GM12891 (cell line): Measurements from ENCODE around the gene CCKAR.

Experiments used
- DNase-seq: peaks from one replicate; pipeline ENCODE4 v3.0.0; 2011; ENCODE audit warnings: low spot score; ENCODE audit not compliant: insufficient read length
- FAIRE-seq: peaks from 2 replicates; lab custom pipeline; 2011; peaks lifted over from hg19 to GRCh38; lab: Jason Lieb, UNC
- PAX5 ChIP-seq: IDR thresholded peaks from 2 replicates; pipeline ENCODE4 v1.6.1; 2011; ENCODE audit warnings: low read length, moderate library complexity, mild to moderate bottlenecking; ENCODE audit not compliant: insufficient read depth, severe bottlenecking
- POLR2A ChIP-seq: IDR thresholded peaks from 2 replicates; pipeline ENCODE4 v1.6.1; 2011; ENCODE audit warnings: low read depth, low read length, control low read depth
- POLR2AphosphoS5 ChIP-seq: IDR thresholded peaks from 2 replicates; pipeline ENCODE4 v1.6.1; 2011; ENCODE audit warnings: low read depth, low read length, control low read depth
- POU2F2 ChIP-seq: IDR thresholded peaks from 2 replicates; pipeline ENCODE4 v1.6.1; 2011; ENCODE audit warnings: low read depth, mild to moderate bottlenecking, control low read depth, low read length, moderate library complexity
- SPI1 ChIP-seq: IDR thresholded peaks from 2 replicates; pipeline ENCODE4 v1.6.1; 2011; ENCODE audit warnings: low read depth, low read length, control low read depth
- TAF1 ChIP-seq: IDR thresholded peaks from 2 replicates; pipeline ENCODE4 v1.6.1; 2011; ENCODE audit warnings: low read depth, low read length, control low read depth

Gene CCKAR

DNA sequence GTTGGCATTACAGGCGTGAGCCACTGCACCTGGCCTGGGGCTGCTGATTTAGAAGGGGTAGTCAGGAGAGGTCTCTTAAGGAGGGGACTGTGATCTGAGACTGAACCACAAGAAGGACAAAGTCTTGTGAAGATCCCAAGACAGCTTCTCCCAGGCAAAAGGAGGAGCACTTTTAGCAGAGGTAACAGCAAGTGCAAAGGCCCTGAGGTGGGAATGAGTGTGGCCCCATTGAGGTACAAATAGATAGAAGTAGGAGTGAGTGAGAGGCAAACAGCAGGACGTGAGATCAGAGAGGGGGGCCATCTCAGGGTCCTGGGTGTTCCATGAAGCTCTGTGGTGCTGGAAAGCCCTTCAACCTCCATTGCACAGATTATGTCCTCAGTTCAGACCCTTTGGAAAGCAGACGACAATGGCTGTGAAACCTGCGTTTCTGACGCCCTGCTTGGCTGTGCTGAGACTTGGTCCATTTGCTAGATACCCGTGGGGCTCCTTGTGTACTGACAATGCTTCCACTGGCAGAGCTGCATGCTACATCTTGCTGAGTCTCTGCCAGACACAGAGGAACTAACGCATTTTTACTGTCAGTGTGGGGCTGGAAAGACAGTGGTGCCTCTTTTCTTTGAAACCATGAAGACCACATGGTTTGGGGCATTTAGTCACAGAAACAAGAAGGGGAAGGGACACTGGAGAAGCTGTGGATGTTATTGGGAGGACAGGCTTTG, 1.3 kb upstream of the CCKAR start:
- FAIRE-seq (no peak), DNase-seq (no peak)
- TF ChIP-seq SPI1, result no peak
- no peak for TF ChIP-seq POLR2AphosphoS5
- no peak for TF ChIP-seq PAX5
- no peak for TF ChIP-seq POU2F2
- no peak for TF ChIP-seq TAF1

DNA sequence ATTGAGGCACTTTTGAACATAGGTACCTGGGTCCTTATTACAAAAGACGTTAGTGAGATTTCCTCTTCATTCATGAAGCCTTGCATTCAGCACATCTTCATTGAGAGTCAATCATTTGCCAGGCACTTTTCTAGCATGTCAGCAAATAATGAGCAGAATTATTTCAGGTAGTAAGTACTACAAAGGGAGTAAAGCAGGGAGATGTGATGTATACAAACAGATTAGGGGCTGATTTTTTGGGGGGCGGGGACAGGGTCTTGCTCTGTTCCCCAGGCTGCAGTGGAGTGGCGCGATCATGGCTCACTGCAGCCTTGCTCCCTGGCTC, 638 bp upstream of the CCKAR start:
- DNase-seq (no peak), FAIRE-seq (no peak)
- TF ChIP-seq SPI1 (no peak), POLR2AphosphoS5 (no peak)

DNA sequence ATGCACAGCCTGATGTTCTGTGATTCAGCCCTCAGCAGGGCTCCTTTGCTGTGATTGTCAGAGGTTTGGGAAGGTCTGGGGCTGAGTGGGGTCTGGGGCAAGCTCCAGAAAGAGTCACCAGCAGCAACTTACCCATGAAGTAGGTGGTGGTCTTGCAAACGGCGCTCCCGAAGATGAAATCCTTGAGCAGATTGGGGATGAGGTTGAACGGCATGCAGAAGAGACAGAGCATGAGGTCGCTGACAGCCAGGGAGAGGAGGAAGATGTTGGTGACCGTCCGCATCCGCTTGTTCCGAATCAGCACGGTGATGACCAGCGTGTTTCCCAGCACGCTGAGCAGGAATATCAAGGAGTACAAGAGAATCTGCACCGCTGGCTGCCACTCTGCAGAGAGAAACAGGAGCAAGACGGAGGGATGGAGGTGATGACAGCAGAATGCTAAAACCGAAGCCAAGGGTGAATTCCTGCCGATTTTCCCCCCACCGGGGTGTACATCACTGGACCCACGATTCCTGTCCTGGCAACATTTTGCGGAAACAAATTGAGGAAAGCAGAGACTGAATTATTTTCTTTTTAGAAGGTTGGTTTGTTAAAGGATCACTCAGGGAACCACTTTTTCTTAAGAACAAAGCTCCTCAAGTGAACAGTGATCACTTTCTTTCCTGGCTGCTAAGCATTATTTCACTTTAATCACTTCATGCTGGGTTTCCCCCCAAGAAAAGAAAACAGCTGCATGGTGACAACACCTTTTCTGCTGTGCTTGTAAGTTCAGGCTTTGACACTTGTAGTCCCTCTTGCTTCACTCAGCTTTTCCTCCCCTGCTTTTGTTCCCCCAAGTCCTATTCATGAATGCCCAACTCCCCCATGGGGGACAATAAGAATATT, 941 bp downstream of the CCKAR start:
- no peak for TF ChIP-seq POU2F2
- no peak for TF ChIP-seq POLR2AphosphoS5
- TF ChIP-seq POLR2A, result no peak
- no peak for TF ChIP-seq PAX5
- no peak for TF ChIP-seq TAF1
- no peak for TF ChIP-seq SPI1
- FAIRE-seq (no peak), DNase-seq (no peak)

DNA sequence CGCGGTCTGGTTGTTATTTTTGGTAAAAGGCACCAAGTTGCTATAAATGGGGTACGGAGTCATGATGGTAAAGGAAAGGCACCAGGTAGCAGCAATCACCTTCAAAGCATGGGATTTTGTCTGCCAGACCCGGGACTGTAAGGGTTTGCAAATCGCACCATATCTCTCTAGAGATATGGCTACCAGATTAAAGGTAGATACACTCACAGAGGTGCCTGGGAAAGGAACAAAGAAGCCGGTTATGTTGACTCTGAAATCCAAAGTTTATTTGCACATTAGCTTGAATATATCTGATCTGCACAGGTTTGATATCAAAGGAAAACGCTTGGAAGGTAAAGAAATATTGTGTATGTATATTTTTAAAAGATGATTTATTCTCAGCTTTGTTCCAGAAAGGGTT, 4.6 kb downstream of the CCKAR start:
- no peak for FAIRE-seq
- no peak for TF ChIP-seq SPI1
- TF ChIP-seq POLR2AphosphoS5, result no peak
- no peak for TF ChIP-seq POLR2A
- no peak for TF ChIP-seq PAX5
- TF ChIP-seq POU2F2, result no peak
- no peak for TF ChIP-seq TAF1
- no peak for DNase-seq

DNA sequence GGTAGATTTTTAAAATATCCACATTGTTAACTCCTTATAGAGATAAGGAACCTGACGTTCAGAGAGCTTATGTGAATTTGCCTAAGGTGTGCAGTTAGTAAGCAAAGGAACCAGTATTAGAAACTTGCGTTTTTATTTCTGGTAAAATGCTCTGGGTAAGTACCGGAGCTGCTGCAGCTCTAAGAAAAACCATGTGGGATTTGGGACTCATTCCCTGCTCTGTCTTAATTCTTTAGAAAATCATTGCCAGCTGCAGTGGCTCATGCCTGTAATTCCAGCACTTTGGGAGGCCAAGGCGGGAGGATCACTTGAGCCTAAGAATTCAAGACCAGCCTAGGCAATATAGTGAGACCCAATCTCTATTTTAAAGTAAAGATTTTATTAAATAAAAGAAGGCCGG, 5.8 kb downstream of the CCKAR start:
- TF ChIP-seq POLR2A (no peak), POU2F2 (no peak)
- no peak for FAIRE-seq
- no peak for DNase-seq

DNA sequence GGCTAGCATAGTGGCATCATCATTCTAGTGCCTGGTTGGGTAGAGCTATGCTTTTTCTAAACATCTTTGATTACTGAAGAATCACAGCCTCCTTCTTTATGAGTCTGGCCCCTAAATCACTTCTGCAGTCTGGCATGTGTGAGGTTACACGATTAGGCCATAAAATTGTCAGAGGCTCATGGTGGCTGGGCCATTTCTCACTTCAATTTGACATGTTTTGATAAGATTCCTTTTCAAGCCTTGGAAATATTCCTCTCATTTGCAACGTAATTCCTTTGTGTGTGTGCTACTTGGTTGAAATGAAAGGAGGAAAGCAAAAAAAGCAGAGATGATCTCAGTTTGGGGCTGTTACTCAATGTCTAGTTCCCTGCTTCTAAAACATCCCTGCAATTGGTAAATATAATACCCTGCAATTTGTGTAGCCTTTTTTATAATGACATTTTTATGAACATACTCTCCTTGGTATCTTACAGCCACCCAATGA, 6.2 kb downstream of the CCKAR start:
- FAIRE-seq (no peak), DNase-seq (no peak)
- TF ChIP-seq POLR2AphosphoS5 (no peak), POU2F2 (no peak), TAF1 (no peak), PAX5 (no peak), SPI1 (no peak), POLR2A (no peak)

DNA sequence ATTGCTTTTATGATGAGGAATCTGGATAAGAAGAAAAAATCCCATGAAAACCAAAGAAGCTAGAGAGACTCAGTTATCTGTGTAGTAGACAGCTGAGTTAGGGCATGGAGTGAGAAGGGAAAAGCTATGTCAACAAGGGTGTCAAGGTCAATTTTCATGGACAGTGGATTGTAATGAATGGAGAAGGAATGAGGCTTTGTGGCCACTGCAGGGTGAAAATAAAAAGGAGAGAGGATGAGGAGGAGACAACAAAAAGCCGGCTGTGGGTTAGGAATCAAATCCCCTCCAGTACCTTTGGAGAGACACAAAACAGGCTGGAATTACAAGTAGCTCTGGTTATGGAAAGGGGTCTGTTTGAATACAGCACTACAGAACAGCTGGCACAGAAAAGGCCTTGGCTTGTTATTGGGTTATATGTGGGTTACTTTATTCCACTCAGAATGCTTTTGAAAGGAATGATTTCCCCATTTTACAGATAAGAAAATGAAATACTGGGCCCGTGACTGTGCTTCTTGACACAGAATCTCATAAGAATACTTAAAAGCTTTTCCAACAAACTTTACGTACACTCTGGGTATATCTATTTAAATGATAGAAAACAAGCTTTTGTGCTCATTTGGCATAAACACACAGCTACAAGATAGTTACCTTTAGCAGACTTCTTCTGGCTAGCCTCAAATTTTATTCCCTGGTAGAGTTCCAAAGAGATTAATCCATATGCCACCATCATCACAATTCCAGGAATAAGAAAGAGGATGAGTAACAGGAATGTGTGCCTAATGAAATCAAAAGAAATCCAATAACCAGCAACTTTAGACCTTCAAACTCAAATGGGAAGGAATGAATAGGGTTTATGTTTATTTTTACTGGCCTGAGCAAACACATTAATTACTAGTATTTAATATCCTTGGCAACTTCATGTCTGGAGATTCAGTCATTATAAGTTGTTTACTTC, 7.5 kb downstream of the CCKAR start:
- no peak for FAIRE-seq
- DNase-seq, result no peak
- TF ChIP-seq TAF1 (no peak), SPI1 (no peak)

DNA sequence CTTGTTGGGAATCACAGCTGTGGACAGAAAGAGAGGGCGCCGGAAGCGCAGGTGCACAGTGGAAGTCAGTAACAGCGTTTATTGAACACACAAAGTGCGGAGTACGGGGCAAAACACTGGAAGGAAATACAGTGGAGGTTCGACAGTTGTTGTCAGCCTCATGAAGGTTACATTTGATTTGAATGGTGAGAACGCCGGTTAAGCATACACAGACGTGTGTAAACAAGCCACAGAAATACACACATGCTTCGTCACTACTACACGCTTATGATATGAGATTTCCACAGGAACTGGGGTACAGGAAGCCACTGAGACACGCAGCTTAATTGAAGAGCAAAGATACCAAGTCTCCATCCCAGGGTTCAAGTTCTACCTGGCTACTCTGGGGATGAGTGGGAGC, 12.0 kb downstream of the CCKAR start:
- TF ChIP-seq POU2F2 (no peak), POLR2A (no peak), TAF1 (no peak), SPI1 (no peak), POLR2AphosphoS5 (no peak), PAX5 (no peak)
- FAIRE-seq (no peak), DNase-seq (no peak)

DNA sequence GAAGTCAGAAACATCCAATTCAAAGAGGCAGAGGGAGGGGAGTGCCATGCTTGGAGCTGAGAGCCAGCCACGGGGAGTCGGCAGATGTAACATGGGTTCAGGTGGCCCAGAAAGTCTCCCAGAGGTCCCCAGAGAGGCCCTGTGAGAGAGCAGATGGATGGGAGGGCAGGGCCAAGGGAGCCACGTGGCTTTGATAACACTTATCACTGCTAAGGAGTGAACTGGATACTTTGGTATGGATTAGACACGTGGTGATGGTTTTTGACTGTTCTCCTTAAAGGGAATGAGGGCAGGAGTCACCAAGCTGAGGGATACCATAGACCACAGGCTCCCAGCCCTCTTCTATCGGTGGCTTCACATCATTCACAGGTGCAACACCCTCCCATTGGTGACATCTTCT, 13.7 kb downstream of the CCKAR start:
- FAIRE-seq, result no peak
- TF ChIP-seq POLR2AphosphoS5, result no peak
- no peak for TF ChIP-seq PAX5
- no peak for TF ChIP-seq TAF1
- TF ChIP-seq POLR2A, result no peak
- no peak for TF ChIP-seq POU2F2
- no peak for TF ChIP-seq SPI1
- no peak for DNase-seq

DNA sequence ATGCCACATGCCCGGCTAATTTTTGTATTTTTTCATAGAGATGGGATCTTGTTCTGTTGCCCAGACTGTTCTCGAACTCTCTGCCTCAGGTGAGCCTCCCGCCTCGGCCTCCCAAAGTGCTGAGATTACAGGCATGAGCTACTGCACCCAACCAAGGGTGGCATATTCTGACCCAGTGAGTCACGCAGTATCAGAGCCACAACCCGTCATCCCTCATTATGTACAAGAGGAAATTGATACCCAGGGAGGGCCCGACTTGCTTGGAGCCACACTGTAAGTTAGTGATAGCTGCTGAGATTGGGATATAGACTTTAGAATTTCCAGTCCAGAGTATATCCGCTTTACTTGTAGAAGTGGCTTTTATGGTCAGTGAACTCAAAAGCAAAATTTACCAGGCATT, 14.6 kb downstream of the CCKAR start:
- DNase-seq (no peak), FAIRE-seq (no peak)
- TF ChIP-seq PAX5 (no peak), POU2F2 (no peak), TAF1 (no peak), POLR2AphosphoS5 (no peak), POLR2A (no peak), SPI1 (no peak)
